ENCODE results near the gene GALNT2.

- TF ChIP-seq CTCF (IDR thresholded peaks at IDR 0.05) (no peak), POLR2A (IDR thresholded peaks at IDR 0.05) (no peak)
Observed at GRCh38 chr1:230144010-230144614, 77.1 kb downstream of the GALNT2 start.

Measured in tibial nerve (tissue), 3 donors.